RWPE2 (cell line): ENCODE results near the gene CIAO1.

ENCODE experiments used
- ATAC-seq: fragments of 200-7000 bp; cut with Tn5 transposase; 3 replicates; pipeline ENCODE4 v1.9.1; 2021; ENCODE audit warnings: low read depth
- DNase-seq: peaks from one replicate; pipeline ENCODE4 v3.0.0-alpha.2; 2020; ENCODE audit warnings: low spot score
- H3K27ac ChIP-seq: fragments of 450-650 bp; 2 replicates; pipeline ENCODE4 v1.5.1; 2017; ENCODE audit warnings: mild to moderate bottlenecking; ENCODE audit not compliant: poor library complexity, severe bottlenecking
- H3K27me3 ChIP-seq: fragments of 250-450 bp; sonication (Bioruptor Pico); 2 replicates; pipeline ENCODE4 v1.5.1; 2021; ENCODE audit warnings: mild to moderate bottlenecking, moderate library complexity; ENCODE audit not compliant: insufficient read depth, poor library complexity, severe bottlenecking
- H3K36me3 ChIP-seq: fragments of 250-450 bp; sonication (Bioruptor Pico); 2 replicates; pipeline ENCODE4 v1.5.1; 2020; ENCODE audit warnings: low read depth, mild to moderate bottlenecking, moderate library complexity
- H3K4me1 ChIP-seq: fragments of 250-450 bp; sonication (Bioruptor Pico); 2 replicates; pipeline ENCODE4 v1.5.1; 2021; ENCODE audit warnings: mild to moderate bottlenecking, moderate library complexity; ENCODE audit not compliant: insufficient read depth, poor library complexity, severe bottlenecking
- H3K4me3 ChIP-seq: fragments of 250-450 bp; sonication (Bioruptor Pico); 2 replicates; pipeline ENCODE4 v1.5.1; 2021; ENCODE audit warnings: mild to moderate bottlenecking, moderate library complexity; ENCODE audit not compliant: severe bottlenecking
- H3K9me3 ChIP-seq: fragments of 250-450 bp; sonication (Bioruptor Pico); 2 replicates; pipeline ENCODE4 v1.5.1; 2021; ENCODE audit warnings: mild to moderate bottlenecking, moderate library complexity; ENCODE audit not compliant: severe bottlenecking
- TF ChIP-seq, protein P1 (sequence below): fragments of 450-650 bp; IDR thresholded peaks from one replicate; pipeline ENCODE4 v1.5.1; 2017; ENCODE audit warnings: mild to moderate bottlenecking, moderate library complexity; ENCODE audit not compliant: poor library complexity, severe bottlenecking

The CIAO1 gene

DNA sequence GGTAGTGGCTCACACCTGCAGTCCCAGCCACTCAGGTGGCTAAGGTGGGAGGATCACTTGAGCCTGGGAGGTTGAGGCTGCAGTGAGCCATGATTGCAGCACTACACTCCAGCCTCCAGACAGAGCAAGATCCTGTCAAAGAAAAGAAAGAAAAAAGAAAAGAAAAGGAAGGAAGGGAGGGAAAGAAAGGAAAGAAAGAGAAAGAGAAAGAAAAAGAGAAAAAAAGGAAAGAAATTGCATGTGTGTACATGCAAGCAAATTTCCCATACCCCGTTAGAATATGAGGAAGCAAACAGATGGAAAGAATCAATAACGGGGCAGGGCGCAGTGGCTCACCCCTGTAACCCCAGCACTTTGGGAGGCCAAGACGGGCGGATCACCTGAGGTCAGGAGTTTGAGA lies 18.1 kb upstream of the CIAO1 start:
- no peaks in the 10 kb centered on the region for H3K27me3 ChIP-seq
- H3K27ac ChIP-seq, result no peak overlapping the region
- H3K9me3 ChIP-seq, result no peaks in the 10 kb centered on the region
- TF ChIP-seq, protein P1, sequence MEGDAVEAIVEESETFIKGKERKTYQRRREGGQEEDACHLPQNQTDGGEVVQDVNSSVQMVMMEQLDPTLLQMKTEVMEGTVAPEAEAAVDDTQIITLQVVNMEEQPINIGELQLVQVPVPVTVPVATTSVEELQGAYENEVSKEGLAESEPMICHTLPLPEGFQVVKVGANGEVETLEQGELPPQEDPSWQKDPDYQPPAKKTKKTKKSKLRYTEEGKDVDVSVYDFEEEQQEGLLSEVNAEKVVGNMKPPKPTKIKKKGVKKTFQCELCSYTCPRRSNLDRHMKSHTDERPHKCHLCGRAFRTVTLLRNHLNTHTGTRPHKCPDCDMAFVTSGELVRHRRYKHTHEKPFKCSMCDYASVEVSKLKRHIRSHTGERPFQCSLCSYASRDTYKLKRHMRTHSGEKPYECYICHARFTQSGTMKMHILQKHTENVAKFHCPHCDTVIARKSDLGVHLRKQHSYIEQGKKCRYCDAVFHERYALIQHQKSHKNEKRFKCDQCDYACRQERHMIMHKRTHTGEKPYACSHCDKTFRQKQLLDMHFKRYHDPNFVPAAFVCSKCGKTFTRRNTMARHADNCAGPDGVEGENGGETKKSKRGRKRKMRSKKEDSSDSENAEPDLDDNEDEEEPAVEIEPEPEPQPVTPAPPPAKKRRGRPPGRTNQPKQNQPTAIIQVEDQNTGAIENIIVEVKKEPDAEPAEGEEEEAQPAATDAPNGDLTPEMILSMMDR, result no peak
- no peak for ATAC-seq
- H3K4me1 ChIP-seq, result peaks cover under 1% of the 10 kb centered on the region
- no peak for DNase-seq
- peaks cover 6% of the 10 kb centered on the region; the same call in 1 of the 2 replicates for H3K36me3 ChIP-seq
- H3K4me3 ChIP-seq, result no peak overlapping the region

DNA sequence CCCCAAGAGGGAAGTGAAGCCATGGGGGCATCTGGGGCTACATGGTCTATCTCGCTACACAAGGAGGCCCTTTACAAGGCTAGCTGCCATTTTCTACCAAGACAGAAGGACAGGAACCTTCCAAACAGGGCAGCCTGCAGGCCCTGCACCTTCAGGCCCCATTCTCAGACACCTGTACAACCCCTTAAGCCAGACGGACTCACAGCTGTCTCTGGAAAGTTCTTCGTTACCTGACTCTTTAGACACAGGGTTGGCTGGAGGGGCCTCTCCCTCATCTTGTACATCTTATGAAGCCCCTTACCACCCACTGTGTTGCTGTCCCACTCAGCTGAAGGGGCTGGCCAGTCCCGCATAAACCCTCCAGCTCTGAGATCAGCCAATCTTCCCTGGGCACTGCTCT lies 17.4 kb upstream of the CIAO1 start:
- H3K4me3 ChIP-seq, result no peak overlapping the region
- no peaks in the 10 kb centered on the region for H3K4me1 ChIP-seq
- H3K27ac ChIP-seq, result no peak overlapping the region
- TF ChIP-seq, protein P1, result no peak
- no peaks in the 10 kb centered on the region for H3K27me3 ChIP-seq
- H3K36me3 ChIP-seq, result peaks cover 12% of the 10 kb centered on the region
- no peaks in the 10 kb centered on the region for H3K9me3 ChIP-seq
- DNase-seq (no peak), ATAC-seq (no peak)

DNA sequence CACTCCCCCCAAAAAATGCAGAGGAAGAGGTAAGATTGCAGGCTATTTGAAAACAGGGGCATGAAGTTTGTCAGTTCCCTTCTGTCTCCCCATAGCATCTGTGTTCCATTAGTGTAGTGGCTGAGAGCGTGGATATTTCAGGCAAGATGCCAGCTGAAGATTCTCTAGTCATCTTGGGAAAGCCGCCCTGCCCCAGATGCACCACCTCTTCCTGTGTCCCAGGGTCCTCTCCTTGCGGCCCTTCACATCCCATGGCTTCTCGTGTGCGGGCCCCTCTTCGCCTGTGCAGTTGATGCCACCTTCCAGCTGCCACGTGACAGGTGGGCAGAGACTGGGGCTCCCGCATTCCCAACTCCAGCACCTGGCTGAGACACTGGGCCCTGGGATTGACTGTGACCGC lies 16.4 kb upstream of the CIAO1 start:
- Histone ChIP-seq H3K4me1 (no peaks in the 10 kb centered on the region), H3K36me3 (peaks cover 15% of the 10 kb centered on the region), H3K4me3 (no peak overlapping the region), H3K27ac (no peak overlapping the region), H3K27me3 (no peaks in the 10 kb centered on the region), H3K9me3 (no peaks in the 10 kb centered on the region)
- TF ChIP-seq, protein P1, result no peak
- no peak for ATAC-seq
- DNase-seq, result no peak

DNA sequence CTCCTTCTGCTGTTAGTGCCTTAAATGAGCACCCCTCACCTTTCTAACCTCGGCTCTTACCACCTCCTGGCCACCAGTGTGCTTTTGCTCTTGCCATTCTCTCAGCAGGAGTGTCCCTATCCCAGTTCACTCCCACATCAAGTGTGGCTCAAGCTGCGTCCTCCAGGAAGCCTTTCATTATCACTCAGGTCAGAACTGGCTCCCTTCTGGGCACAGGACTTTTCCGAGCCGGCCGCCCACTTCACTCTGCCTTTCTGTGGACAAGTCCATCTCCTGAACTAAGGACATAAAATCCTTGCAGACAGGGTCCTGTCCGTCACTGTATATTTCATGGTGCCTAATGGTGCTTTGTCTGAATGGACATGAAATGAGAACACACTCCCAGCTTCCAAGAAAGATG lies 15.8 kb upstream of the CIAO1 start:
- Histone ChIP-seq H3K36me3 (peaks cover 17% of the 10 kb centered on the region), H3K27ac (no peak overlapping the region), H3K4me1 (no peaks in the 10 kb centered on the region), H3K27me3 (no peaks in the 10 kb centered on the region), H3K4me3 (no peak overlapping the region), H3K9me3 (no peaks in the 10 kb centered on the region)
- DNase-seq, result no peak
- TF ChIP-seq, protein P1, result no peak
- no peak for ATAC-seq

DNA sequence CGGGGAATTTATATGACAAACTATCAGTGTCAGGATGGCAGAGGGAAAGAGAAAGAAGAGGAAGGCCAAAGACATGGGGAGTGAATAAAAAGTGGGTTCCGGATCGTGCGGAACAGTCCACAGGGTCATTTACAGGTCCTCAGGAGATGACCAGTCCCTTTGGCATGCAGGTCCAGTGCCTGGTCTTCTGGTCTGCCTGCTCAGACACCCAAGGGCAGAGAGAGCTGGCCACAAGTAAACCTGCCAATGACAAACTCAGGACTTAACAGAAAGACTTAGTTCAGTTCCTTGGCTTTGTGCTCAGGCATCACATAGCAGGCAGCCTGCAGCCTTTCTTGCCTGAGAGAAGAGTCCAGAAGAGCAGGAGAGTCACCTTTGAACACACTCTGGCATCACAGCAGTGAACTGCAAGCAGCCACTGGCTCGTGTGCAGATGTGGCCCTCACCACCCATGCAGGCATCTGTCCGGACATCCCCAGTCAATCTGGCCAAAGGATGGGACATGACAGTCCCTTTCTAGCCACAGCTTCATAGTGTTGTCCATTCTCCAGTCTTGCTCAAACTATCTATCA lies 14.2 kb upstream of the CIAO1 start:
- Histone ChIP-seq H3K27ac (no peak overlapping the region), H3K9me3 (no peaks in the 10 kb centered on the region), H3K4me3 (no peak overlapping the region), H3K4me1 (no peaks in the 10 kb centered on the region), H3K36me3 (peaks cover 31% of the 10 kb centered on the region), H3K27me3 (no peaks in the 10 kb centered on the region)
- no peak for DNase-seq
- 0 out of 3 replicates have a peak, but pooled peaks have one; percentile 24 for ATAC-seq
- TF ChIP-seq, protein P1, result no peak
